Measurements from ENCODE around the gene SOCS3. TPM values are rescaled to one million over a fixed set of nuclear protein-coding genes. Genes with fewer than 3 reads are reported as not detected.

Gene SOCS3
- total RNA-seq, 1 donor, result 95.2 TPM

DNA sequence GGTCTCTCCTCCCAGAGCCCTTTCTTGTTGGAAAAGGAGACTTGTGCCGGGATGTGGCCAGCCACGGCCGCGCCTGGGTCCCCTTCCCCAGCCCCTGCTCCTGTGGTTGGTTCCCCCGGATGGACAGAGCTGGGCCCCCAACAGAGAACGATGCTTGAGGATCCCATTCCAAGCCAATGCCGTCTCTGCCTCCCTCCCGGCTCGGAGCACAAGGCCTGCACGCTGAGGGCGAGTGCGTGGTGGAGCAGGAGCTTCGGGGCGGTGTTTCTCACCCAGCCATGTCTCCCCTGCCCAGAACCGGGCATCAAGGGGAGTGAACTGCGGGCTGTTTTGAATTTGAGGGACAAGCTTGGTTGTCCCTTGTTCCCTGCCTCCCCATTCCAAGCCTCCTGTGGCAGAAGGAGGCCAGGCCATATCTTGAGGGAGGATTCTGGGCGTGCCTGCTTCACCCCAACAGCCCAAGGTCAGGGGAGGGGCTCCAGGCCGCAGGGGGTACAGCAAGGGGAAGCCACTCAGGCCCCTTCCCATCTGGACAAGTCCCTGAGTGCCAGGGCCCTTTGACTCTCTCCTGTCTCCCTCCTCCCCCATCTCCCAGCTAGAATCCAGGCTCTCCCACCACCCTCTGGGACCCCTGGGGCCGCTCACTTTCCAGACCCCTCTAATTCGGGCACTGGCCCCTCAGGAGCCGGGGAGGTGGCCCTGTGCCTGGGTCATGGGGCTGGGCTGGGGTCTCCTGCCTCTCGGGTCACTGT lies 43.6 kb downstream of the SOCS3 start:
- no peaks in the 10 kb centered on the region for H3K36me3 ChIP-seq (ENCODE audit: insufficient read depth, low read length)
- no peaks in the 10 kb centered on the region for H3K27me3 ChIP-seq (ENCODE audit: insufficient read depth, low read length)
- peaks cover 29% of the 10 kb centered on the region for H3K4me1 ChIP-seq (ENCODE audit: insufficient read depth, low read length)
- TF ChIP-seq, protein P1, sequence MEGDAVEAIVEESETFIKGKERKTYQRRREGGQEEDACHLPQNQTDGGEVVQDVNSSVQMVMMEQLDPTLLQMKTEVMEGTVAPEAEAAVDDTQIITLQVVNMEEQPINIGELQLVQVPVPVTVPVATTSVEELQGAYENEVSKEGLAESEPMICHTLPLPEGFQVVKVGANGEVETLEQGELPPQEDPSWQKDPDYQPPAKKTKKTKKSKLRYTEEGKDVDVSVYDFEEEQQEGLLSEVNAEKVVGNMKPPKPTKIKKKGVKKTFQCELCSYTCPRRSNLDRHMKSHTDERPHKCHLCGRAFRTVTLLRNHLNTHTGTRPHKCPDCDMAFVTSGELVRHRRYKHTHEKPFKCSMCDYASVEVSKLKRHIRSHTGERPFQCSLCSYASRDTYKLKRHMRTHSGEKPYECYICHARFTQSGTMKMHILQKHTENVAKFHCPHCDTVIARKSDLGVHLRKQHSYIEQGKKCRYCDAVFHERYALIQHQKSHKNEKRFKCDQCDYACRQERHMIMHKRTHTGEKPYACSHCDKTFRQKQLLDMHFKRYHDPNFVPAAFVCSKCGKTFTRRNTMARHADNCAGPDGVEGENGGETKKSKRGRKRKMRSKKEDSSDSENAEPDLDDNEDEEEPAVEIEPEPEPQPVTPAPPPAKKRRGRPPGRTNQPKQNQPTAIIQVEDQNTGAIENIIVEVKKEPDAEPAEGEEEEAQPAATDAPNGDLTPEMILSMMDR (IDR thresholded peaks at IDR 0.05; ENCODE audit: extremely low read depth, low read depth, low read length), result no peak
- H4K20me1 ChIP-seq (ENCODE audit: insufficient read depth, low read length), result no peaks in the 10 kb centered on the region
- peak overlapping the region; percentile 93 for H2AFZ ChIP-seq (ENCODE audit: low read length)
- H3K4me2 ChIP-seq (ENCODE audit: insufficient read depth, low read length), result peak overlapping the region; percentile 80
- H3K27ac ChIP-seq (ENCODE audit: low read depth, low read length), result peak overlapping the region; percentile 96
- no peaks in the 10 kb centered on the region for H3K79me2 ChIP-seq (ENCODE audit: insufficient read depth, low read length)
- H3K4me3 ChIP-seq (ENCODE audit: insufficient read depth, low read length), result peak overlapping the region; percentile 56
- H3K9me3 ChIP-seq (ENCODE audit: low read depth, low read length), result no peaks in the 10 kb centered on the region
- DNase-seq (ENCODE audit: insufficient read length, low spot score, missing footprints), result peak; percentile 86

DNA sequence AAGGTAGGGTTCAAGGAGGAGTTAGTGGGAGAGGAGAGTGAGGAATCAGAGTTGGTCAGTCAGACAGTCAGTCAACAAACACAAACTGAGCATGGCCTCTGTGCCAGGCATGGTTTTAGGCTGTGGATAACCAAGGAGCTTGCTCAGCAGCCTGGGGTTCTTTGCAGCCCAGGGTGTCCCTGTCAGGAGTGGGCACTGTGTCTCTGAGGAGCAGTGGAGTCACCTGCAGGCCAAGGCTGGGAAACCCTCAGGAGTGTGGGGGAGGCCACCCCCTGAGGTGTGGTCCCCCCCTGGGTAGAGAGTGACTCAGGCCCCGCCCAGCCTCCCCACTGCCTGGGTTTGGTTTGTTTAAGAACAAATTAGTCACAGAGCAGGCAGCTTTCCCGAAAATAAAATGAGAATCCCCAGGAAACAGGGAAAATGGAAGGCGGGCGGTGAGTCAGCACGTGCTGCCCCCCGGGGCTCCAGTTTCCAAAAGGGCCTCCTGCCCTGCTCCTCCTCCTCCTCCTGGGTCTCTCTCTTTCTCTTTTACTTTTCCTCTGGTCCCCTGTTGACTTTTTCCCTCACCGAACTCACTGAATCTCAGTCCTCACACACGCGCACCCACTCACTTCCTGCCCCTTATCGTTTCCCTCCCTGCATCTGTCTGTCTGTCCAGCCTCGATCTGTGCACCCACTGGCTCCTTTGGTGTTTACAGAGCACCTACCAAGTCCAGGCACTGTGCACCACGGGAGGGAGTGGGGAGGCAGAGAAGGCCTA lies 44.3 kb downstream of the SOCS3 start:
- H3K27ac ChIP-seq (ENCODE audit: low read depth, low read length), result peak overlapping the region; percentile 96
- H3K36me3 ChIP-seq (ENCODE audit: insufficient read depth, low read length), result no peaks in the 10 kb centered on the region
- no peaks in the 10 kb centered on the region for H3K9me3 ChIP-seq (ENCODE audit: low read depth, low read length)
- no peaks in the 10 kb centered on the region for H3K79me2 ChIP-seq (ENCODE audit: insufficient read depth, low read length)
- H2AFZ ChIP-seq (ENCODE audit: low read length), result peak overlapping the region; percentile 93
- peak overlapping the region; percentile 56 for H3K4me3 ChIP-seq (ENCODE audit: insufficient read depth, low read length)
- H3K4me2 ChIP-seq (ENCODE audit: insufficient read depth, low read length), result peak overlapping the region; percentile 80
- peaks cover 29% of the 10 kb centered on the region for H3K4me1 ChIP-seq (ENCODE audit: insufficient read depth, low read length)
- peak; percentile 100 for DNase-seq (ENCODE audit: insufficient read length, low spot score, missing footprints)
- H4K20me1 ChIP-seq (ENCODE audit: insufficient read depth, low read length), result no peaks in the 10 kb centered on the region
- TF ChIP-seq, protein P1 (IDR thresholded peaks at IDR 0.05; ENCODE audit: extremely low read depth, low read depth, low read length), result no peak
- H3K27me3 ChIP-seq (ENCODE audit: insufficient read depth, low read length), result no peaks in the 10 kb centered on the region

DNA sequence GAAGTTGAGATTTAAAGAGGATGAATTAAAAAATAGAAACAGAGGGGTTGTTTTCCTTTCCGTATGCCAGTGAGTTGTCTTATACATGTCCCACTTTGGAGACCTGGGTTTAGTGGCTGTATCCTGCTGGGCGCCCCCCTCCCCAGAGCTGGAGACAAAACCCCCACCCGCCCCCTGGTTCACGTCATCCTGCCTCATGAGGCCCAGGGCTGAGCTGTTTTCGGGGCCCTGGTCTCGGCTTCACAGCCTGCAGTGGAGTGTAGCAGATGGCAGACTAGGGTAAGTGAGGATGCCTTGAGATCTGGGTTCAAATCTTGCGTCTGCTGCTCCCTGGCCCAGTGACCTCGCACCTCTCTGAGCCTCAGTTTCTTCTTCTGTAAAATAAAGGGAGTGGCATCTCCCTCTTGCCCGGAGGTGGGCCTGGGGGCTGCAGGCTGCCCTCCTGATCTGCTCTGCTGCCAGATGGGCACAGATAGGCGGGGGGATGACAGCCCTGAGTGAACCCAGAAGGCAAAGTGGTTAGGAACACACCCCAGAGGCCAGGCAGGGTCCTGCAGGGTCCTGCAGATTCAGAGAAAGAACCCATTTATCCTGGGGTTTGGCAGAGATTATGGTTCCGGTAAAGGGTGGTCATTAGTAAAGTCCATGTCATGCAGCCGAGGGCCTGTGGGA lies 45.1 kb downstream of the SOCS3 start:
- Histone ChIP-seq H3K9me3 (ENCODE audit: low read depth, low read length) (no peaks in the 10 kb centered on the region), H3K4me1 (ENCODE audit: insufficient read depth, low read length) (peaks cover 29% of the 10 kb centered on the region), H3K36me3 (ENCODE audit: insufficient read depth, low read length) (no peaks in the 10 kb centered on the region), H2AFZ (ENCODE audit: low read length) (no peak overlapping the region), H3K27ac (ENCODE audit: low read depth, low read length) (peak overlapping the region; percentile 96), H4K20me1 (ENCODE audit: insufficient read depth, low read length) (no peaks in the 10 kb centered on the region), H3K4me2 (ENCODE audit: insufficient read depth, low read length) (peak overlapping the region; percentile 80), H3K4me3 (ENCODE audit: insufficient read depth, low read length) (peak overlapping the region; percentile 69), H3K27me3 (ENCODE audit: insufficient read depth, low read length) (no peaks in the 10 kb centered on the region), H3K79me2 (ENCODE audit: insufficient read depth, low read length) (no peaks in the 10 kb centered on the region)
- TF ChIP-seq, protein P1 (IDR thresholded peaks at IDR 0.05; ENCODE audit: extremely low read depth, low read depth, low read length), result no peak
- peak; percentile 77 for DNase-seq (ENCODE audit: insufficient read length, low spot score, missing footprints)
